GM06990 (cell line): Measurements from ENCODE around the gene NAIF1.

Experiments used
- DNase-seq: peaks from one replicate; pipeline ENCODE4 v3.0.0-alpha.2; 2011; ENCODE audit not compliant: insufficient read length; ENCODE audit errors: extremely low read depth
- H3K27me3 ChIP-seq: replicated peaks from 2 replicates; pipeline ENCODE4 v1.6.0; 2011; ENCODE audit warnings: low read length; ENCODE audit not compliant: control insufficient read depth, insufficient read depth
- H3K36me3 ChIP-seq: 2 replicates; pipeline ENCODE4 v1.5.1; 2011; ENCODE audit warnings: low read length; ENCODE audit not compliant: control insufficient read depth, insufficient read depth
- H3K4me3 ChIP-seq: replicated peaks from 2 replicates; pipeline ENCODE4 v1.5.1; 2011; ENCODE audit warnings: low read depth, mild to moderate bottlenecking, control low read depth, low read length
- CTCF ChIP-seq: IDR thresholded peaks from 2 replicates; pipeline ENCODE4 v1.5.1; 2011; ENCODE audit warnings: low read length, control low read depth, mild to moderate bottlenecking, inconsistent platforms; ENCODE audit not compliant: insufficient read depth, poor library complexity, severe bottlenecking

Gene NAIF1

GRCh38 chr9:128066713-128067644, at the start of gene NAIF1:
TSS of gene NAIF1 (minus strand) at chr9:128067320. CDS start at chr9:128067101, 219 bp downstream.
- no peak for TF ChIP-seq CTCF
- peak; percentile 98 for DNase-seq
- H3K4me3 ChIP-seq, result peak within 1 kb of the TSS; percentile 94
- no peaks in the 10 kb centered on the region for H3K27me3 ChIP-seq
- peaks cover 3% of the 10 kb centered on the region for H3K36me3 ChIP-seq

- Histone ChIP-seq H3K36me3 (peaks cover 7% of the 10 kb centered on the region), H3K4me3 (no peak overlapping the region)
Observed at GRCh38 chr9:128116104-128117083, 49.3 kb upstream of the NAIF1 start.

GRCh38 chr9:128115187-128116103, 48.3 kb upstream of the NAIF1 start:
- Histone ChIP-seq H3K4me3 (no peak overlapping the region), H3K27me3 (no peaks in the 10 kb centered on the region), H3K36me3 (peaks cover 1% of the 10 kb centered on the region; the same call in 1 of the 2 replicates)
- peak; percentile 71 for DNase-seq
- no peak for TF ChIP-seq CTCF

More at GRCh38 chr9:128116104-128117083, 49.3 kb upstream of the NAIF1 start:
- DNase-seq, result no peak
- TF ChIP-seq CTCF, result no peak
- H3K27me3 ChIP-seq, result no peaks in the 10 kb centered on the region

GRCh38 chr9:128114326-128115186, 47.4 kb upstream of the NAIF1 start:
- Histone ChIP-seq H3K27me3 (no peaks in the 10 kb centered on the region), H3K4me3 (no peak overlapping the region), H3K36me3 (peaks cover 4% of the 10 kb centered on the region; the same call in 1 of the 2 replicates)
- DNase-seq, result no peak
- TF ChIP-seq CTCF, result no peak
